ENCODE data around the gene ZNF354B.

Gene ZNF354B

GRCh38 chr5:178883815-178884430 lies 24.2 kb downstream of the ZNF354B start:
- DNase-seq (ENCODE audit: low read depth), result no peak

DNA sequence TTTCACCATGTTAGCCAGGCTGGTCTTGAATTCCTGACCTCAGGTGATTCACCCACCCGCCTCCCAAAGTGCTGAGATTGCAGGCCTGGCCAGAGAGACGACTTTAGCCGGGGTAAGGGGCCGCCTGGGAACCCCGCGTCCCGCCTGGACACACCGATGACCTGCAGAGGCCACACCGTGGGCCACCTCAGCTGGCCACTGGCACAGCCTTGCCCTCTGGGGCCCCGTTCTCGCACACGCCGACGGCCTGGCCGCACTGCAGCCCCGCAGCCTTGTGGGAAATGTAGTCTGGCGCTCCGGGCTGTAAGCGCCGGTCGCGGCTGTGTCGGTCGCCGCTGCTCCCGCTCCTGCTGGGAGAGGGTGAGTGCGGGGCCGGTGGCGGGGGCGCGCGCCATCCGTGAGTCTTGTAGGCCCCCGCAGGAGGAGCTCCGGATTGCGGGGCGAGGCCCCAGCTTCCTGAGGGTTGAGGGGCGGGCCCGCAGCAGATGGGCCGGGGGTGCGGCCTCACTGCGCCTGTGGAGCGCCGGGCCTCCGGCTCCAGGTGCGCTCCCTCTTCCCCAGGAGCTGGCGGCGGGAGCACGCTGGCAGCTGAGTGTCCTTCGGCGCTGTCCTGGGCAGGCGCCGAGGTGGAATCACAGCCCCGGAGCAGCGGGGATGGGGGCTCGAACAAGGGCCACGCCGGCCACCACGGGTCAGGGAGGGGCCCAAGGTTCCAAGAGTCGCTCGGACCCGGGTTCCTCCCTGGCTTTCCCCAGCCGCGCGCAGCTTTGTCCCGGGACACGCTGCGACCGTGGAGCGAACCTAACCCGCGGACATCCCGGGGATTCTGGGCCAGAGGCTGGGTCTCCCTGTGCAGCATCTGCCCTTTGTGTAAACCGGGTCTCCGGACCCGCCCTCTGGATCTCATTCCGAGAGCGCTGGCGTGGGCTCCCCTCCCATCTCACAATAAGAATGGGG lies 36.1 kb downstream of the ZNF354B start, which contains the start of gene ZFP2:
Gene ZFP2, plus strand, starts transcription at position 299 of the 957 bp plus-strand sequence. CDS start 35,401 bp downstream, outside the sequence.
- DNase-seq (ENCODE audit: low read depth), result no peak

- no peak for DNase-seq (ENCODE audit: low read depth)
These were observed 39.5 kb downstream of the ZNF354B start for GRCh38 chr5:178899289-178899688.

GRCh38 chr5:178902849-178903248 lies 43.1 kb downstream of the ZNF354B start:
- no peak for DNase-seq (ENCODE audit: low read depth)

GRCh38 chr5:178931846-178932760 lies 72.3 kb downstream of the ZNF354B start:
- no peak for DNase-seq (ENCODE audit: low read depth)
